ENCODE measurements around the gene OBSCN.
"Not testable (repeated sequence)": the region's sequence is repeated elsewhere in the genome, so short reads cannot be mapped to it uniquely, and the experiment has no call there.

Gene OBSCN

GRCh38 chr1:228219962-228220780, 12.3 kb downstream of the OBSCN start:
- H3K4me3 Mint-ChIP-seq: no peak overlapping the region
- H3K27ac Mint-ChIP-seq: no peak overlapping the region
- peaks cover 4% of the 10 kb centered on the region for H3K9me3 Mint-ChIP-seq
- peaks cover 7% of the 10 kb centered on the region for H3K36me3 Mint-ChIP-seq (ENCODE audit: low read depth)
- no peaks in the 10 kb centered on the region for H3K27me3 Mint-ChIP-seq (ENCODE audit: low read depth)
- H3K4me1 Mint-ChIP-seq (ENCODE audit: low read depth): no peaks in the 10 kb centered on the region

DNA sequence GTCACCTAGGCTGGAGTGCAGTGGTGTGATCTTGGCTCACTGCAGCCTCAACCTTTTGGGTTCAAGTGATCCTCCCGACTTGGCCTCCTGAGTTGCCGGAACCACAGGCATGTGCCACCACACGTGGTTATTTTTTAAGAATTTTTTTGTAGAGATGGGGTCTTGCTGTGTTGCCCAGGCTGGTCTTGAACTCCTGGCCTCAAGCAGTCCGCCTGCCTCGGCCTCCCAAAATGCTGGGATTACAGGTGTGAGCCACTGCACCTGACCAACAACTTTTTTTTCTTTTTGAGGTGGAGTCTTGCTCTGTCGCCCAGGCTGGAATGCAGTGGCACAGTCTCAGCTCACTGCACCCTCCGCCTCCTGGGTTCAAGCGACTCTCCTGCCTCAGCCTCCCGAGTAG, 13.3 kb downstream of the OBSCN start:
- H3K4me3 Mint-ChIP-seq; H3K4me1 Mint-ChIP-seq (ENCODE audit: low read depth); H3K27me3 Mint-ChIP-seq (ENCODE audit: low read depth); H3K27ac Mint-ChIP-seq; H3K9me3 Mint-ChIP-seq: not testable (repeated sequence)
- peaks cover 12% of the 10 kb centered on the region for H3K36me3 Mint-ChIP-seq (ENCODE audit: low read depth)

DNA sequence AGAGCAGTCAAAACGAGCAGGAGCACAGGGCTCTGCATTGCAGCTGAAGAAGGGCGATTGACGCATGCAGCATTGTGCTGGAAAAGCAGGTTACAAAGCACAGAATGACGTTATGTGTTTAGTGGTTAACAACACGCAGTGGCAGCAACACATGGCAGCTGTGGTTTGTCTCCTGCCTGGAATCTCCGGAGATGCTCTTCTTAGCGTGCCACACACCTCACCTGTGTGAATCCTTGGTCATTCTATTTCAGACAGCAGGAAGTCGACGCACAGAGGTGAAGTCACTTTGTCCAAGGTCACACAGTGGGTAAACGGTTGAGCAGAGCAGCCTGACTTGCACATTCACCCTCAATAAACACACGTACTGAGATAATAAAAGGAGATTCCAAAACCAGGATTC, 14.7 kb downstream of the OBSCN start:
- Mint-ChIP-seq H3K9me3 (peaks cover 4% of the 10 kb centered on the region), H3K36me3 (ENCODE audit: low read depth) (peaks cover 12% of the 10 kb centered on the region), H3K4me3 (no peak overlapping the region), H3K4me1 (ENCODE audit: low read depth) (no peaks in the 10 kb centered on the region), H3K27ac (no peak overlapping the region), H3K27me3 (ENCODE audit: low read depth) (no peaks in the 10 kb centered on the region)

GRCh38 chr1:228224198-228225164, 16.6 kb downstream of the OBSCN start:
- no peaks in the 10 kb centered on the region for H3K27me3 Mint-ChIP-seq (ENCODE audit: low read depth)
- no peak overlapping the region for H3K27ac Mint-ChIP-seq
- peaks cover 14% of the 10 kb centered on the region for H3K36me3 Mint-ChIP-seq (ENCODE audit: low read depth)
- no peak overlapping the region for H3K4me3 Mint-ChIP-seq
- peaks cover 4% of the 10 kb centered on the region for H3K9me3 Mint-ChIP-seq
- H3K4me1 Mint-ChIP-seq (ENCODE audit: low read depth): no peaks in the 10 kb centered on the region

- H3K36me3 Mint-ChIP-seq (ENCODE audit: low read depth): peaks cover 13% of the 10 kb centered on the region
Measured at GRCh38 chr1:228225165-228225710, 17.4 kb downstream of the OBSCN start.

DNA sequence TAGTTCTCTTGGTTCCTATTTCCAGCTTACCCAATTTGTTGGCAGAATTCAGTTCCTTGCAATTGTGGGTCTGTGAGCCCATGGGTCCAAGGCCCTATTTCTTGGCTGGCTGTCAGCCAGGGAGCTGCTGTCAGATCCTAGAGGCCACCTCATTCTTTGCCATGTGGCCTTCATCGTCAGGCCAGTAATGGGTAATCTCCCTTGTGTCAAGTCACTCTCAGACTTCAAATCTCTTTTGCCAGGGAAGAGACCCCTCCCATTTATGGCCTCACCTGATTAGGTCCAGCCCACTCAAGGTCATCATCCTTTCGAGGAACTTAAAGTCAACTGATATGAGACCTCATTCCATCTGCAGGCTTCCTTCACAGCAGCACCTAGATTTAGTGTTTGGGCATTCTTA, 17.9 kb downstream of the OBSCN start:
- Mint-ChIP-seq H3K27me3 (ENCODE audit: low read depth) (no peaks in the 10 kb centered on the region), H3K4me1 (ENCODE audit: low read depth) (no peaks in the 10 kb centered on the region), H3K4me3 (no peak overlapping the region), H3K9me3 (peaks cover 4% of the 10 kb centered on the region), H3K27ac (no peak overlapping the region), H3K36me3 (ENCODE audit: low read depth) (peaks cover 15% of the 10 kb centered on the region)

More at GRCh38 chr1:228225165-228225710, 17.4 kb downstream of the OBSCN start:
- H3K4me3 Mint-ChIP-seq: no peak overlapping the region
- no peaks in the 10 kb centered on the region for H3K27me3 Mint-ChIP-seq (ENCODE audit: low read depth)
- peaks cover 4% of the 10 kb centered on the region for H3K9me3 Mint-ChIP-seq
- H3K4me1 Mint-ChIP-seq (ENCODE audit: low read depth): no peaks in the 10 kb centered on the region
- no peak overlapping the region for H3K27ac Mint-ChIP-seq

DNA sequence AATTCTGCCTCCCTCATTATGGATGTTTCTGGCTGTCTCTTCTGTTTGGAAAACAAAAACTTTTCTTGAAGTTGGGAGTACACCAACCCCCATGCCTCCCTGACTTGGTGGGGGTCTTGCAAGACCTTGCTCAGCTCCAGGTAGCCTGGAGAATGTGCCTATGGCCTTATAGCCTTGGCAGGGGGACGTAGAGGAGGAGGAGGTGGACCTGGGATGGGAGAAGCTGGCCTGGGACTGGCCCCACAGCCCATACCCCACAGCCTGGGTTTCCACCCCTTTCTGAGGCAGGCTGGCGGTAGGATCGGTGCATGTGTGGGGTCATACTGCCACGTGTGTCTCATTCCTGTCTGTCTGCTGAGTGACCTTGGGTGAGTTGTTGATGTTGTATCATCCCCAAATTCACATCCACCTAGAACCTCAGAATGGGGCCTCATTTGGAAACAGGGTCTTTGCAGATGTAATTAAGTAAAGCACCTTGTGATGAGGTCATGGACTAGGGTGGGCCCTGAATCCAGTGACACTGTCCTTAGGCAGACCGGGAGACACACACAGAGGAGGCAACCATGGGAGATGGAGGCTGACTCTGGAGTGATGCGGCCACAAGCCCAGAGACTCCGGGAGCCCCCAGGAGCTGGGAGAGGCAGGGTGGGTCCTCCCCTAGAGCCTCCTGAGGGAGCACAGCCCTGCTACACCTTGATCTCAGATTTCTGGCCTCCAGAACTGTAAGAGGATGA, 18.5 kb downstream of the OBSCN start:
- H3K27ac Mint-ChIP-seq: no peak overlapping the region
- H3K36me3 Mint-ChIP-seq (ENCODE audit: low read depth): peaks cover 16% of the 10 kb centered on the region
- no peaks in the 10 kb centered on the region for H3K4me1 Mint-ChIP-seq (ENCODE audit: low read depth)
- H3K27me3 Mint-ChIP-seq (ENCODE audit: low read depth): no peaks in the 10 kb centered on the region
- H3K4me3 Mint-ChIP-seq: no peak overlapping the region
- H3K9me3 Mint-ChIP-seq: peaks cover 4% of the 10 kb centered on the region

GRCh38 chr1:228226956-228227791, 19.3 kb downstream of the OBSCN start:
- Mint-ChIP-seq H3K27me3 (ENCODE audit: low read depth) (no peaks in the 10 kb centered on the region), H3K9me3 (peaks cover 4% of the 10 kb centered on the region), H3K4me3 (no peak overlapping the region), H3K27ac (no peak overlapping the region), H3K4me1 (ENCODE audit: low read depth) (no peaks in the 10 kb centered on the region), H3K36me3 (ENCODE audit: low read depth) (peaks cover 19% of the 10 kb centered on the region)

DNA sequence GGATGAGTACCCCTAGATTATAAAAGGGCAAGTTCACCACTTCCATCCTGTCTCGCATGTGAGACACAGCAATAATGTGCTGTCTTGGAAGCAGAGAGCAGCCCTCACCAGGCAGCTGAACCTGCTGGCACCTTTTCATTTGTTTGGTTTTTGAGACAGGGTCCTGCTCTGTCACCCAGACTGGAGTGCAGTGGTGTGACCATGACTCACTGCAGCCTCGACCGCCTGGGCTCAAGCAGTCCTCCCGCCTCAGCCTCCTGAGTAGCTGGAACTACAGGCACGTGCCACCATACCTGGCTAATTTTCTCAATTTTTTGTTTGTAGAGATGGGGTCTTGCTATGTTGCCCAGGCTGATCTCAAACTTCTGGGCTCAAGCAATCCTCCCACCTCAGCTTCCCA, 20.3 kb downstream of the OBSCN start:
- H3K36me3 Mint-ChIP-seq (ENCODE audit: low read depth): peaks cover 19% of the 10 kb centered on the region
- H3K27me3 Mint-ChIP-seq (ENCODE audit: low read depth); H3K4me1 Mint-ChIP-seq (ENCODE audit: low read depth); H3K9me3 Mint-ChIP-seq; H3K4me3 Mint-ChIP-seq; H3K27ac Mint-ChIP-seq: not testable (repeated sequence)

GRCh38 chr1:228228601-228229074, 20.8 kb downstream of the OBSCN start:
- H3K9me3 Mint-ChIP-seq: peaks cover 14% of the 10 kb centered on the region
- peaks cover 20% of the 10 kb centered on the region for H3K36me3 Mint-ChIP-seq (ENCODE audit: low read depth)
- no peaks in the 10 kb centered on the region for H3K4me1 Mint-ChIP-seq (ENCODE audit: low read depth)
- no peak overlapping the region for H3K27ac Mint-ChIP-seq
- H3K4me3 Mint-ChIP-seq: no peak overlapping the region
- no peaks in the 10 kb centered on the region for H3K27me3 Mint-ChIP-seq (ENCODE audit: low read depth)

- H3K4me3 Mint-ChIP-seq: no peak overlapping the region
- no peaks in the 10 kb centered on the region for H3K4me1 Mint-ChIP-seq (ENCODE audit: low read depth)
- peaks cover 20% of the 10 kb centered on the region for H3K36me3 Mint-ChIP-seq (ENCODE audit: low read depth)
Measured at GRCh38 chr1:228231189-228231588, 23.3 kb downstream of the OBSCN start.

DNA sequence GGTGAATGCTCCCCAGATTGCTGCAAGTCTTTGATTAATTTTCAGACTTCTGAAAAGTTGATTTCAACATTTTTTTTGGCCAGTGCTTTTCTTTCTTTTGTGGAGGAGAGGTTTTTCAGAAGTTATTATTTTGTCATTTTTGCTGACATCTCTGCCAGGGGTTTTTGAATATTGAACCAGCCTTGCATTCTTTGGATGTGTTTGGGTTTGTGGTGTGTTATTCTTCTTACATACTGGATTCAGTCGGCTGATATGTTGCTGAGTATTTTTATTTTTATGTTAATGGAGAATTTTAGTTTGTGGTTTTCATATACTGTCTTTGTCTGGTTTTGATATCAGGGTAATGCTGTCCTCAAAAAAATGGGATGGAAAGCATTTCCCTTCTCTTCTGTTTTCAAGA, 25.3 kb downstream of the OBSCN start:
- no peak overlapping the region for H3K4me3 Mint-ChIP-seq
- no peaks in the 10 kb centered on the region for H3K27me3 Mint-ChIP-seq (ENCODE audit: low read depth)
- peaks cover 28% of the 10 kb centered on the region for H3K36me3 Mint-ChIP-seq (ENCODE audit: low read depth)
- peaks cover 31% of the 10 kb centered on the region for H3K9me3 Mint-ChIP-seq
- no peak overlapping the region for H3K27ac Mint-ChIP-seq
- H3K4me1 Mint-ChIP-seq (ENCODE audit: low read depth): no peaks in the 10 kb centered on the region

More at GRCh38 chr1:228231189-228231588, 23.3 kb downstream of the OBSCN start:
- Mint-ChIP-seq H3K27ac (no peak overlapping the region), H3K9me3 (peaks cover 23% of the 10 kb centered on the region), H3K27me3 (ENCODE audit: low read depth) (no peaks in the 10 kb centered on the region)

GRCh38 chr1:228234921-228235320, 27.1 kb downstream of the OBSCN start:
- H3K27me3 Mint-ChIP-seq (ENCODE audit: low read depth): no peaks in the 10 kb centered on the region
- H3K4me3 Mint-ChIP-seq: no peak overlapping the region
- peaks cover 37% of the 10 kb centered on the region for H3K36me3 Mint-ChIP-seq (ENCODE audit: low read depth)
- no peak overlapping the region for H3K27ac Mint-ChIP-seq
- H3K4me1 Mint-ChIP-seq (ENCODE audit: low read depth): no peaks in the 10 kb centered on the region
- H3K9me3 Mint-ChIP-seq: peaks cover 44% of the 10 kb centered on the region
